A673 (cell line): ENCODE measurements around the gene PLOD3. TPM values are rescaled to one million over a fixed set of nuclear protein-coding genes. Genes with fewer than 3 reads are reported as not detected.

Experiments
- BruUV-seq: library from RNA; stranded (reverse); fragments of 400-500 nt; replicated peaks from 2 replicates; lab custom pipeline; 2021; lab: Mats Ljungman, UMichigan
- CTCF ChIA-PET: fragments of 300-600 bp; sonication (Branson Sonifier 250); formaldehyde crosslinking; loops from one replicate; lab custom pipeline; 2022; ENCODE audit warnings: antibody characterized with exemption; lab: Charles Lee
- POLR2A ChIA-PET: fragments of 300-600 bp; sonication (Branson Sonifier 250); formaldehyde crosslinking; loops from one replicate; lab custom pipeline; 2022; ENCODE audit warnings: antibody characterized with exemption; ENCODE audit not compliant: low non-redundant PET; lab: Charles Lee
- DNase-seq: peaks from one replicate; pipeline ENCODE4 v3.0.0-alpha.2; 2015; ENCODE audit warnings: low spot score
- H3K27ac ChIP-seq: fragments of 200-600 bp; sonication (generic); 2 replicates; pipeline ENCODE4 v1.5.1; 2016; ENCODE audit warnings: mixed run types, low read depth, mild to moderate bottlenecking, mixed read lengths, antibody characterized with exemption, low read length; ENCODE audit not compliant: poor library complexity, severe bottlenecking
- H3K27me3 ChIP-seq: fragments of 200-600 bp; sonication (generic); replicated peaks from 2 replicates; pipeline ENCODE4 v1.6.1; 2017; ENCODE audit warnings: mixed run types, low read depth, mild to moderate bottlenecking, mixed read lengths, antibody characterized with exemption, low read length; ENCODE audit not compliant: insufficient read depth, poor library complexity
- H3K36me3 ChIP-seq: fragments of 200-600 bp; sonication (generic); 2 replicates; pipeline ENCODE4 v1.6.1; 2016; ENCODE audit warnings: mixed run types, mild to moderate bottlenecking, mixed read lengths, antibody characterized with exemption, low read length; ENCODE audit not compliant: insufficient read depth, poor library complexity, severe bottlenecking
- H3K4me1 ChIP-seq: fragments of 200-600 bp; sonication (generic); 2 replicates; pipeline ENCODE4 v1.6.1; 2017; ENCODE audit warnings: mixed run types, mild to moderate bottlenecking, mixed read lengths, antibody characterized with exemption, low read length; ENCODE audit not compliant: insufficient read depth, poor library complexity, severe bottlenecking
- H3K4me3 ChIP-seq: fragments of 200-600 bp; sonication (generic); 2 replicates; pipeline ENCODE4 v1.5.1; 2016; ENCODE audit warnings: low read depth, mixed run types, mild to moderate bottlenecking, mixed read lengths, low read length; ENCODE audit not compliant: poor library complexity, severe bottlenecking
- H3K9me3 ChIP-seq: fragments of 200-600 bp; sonication (generic); 2 replicates; pipeline ENCODE4 v1.6.1; 2016; ENCODE audit warnings: mixed run types, low read depth, mild to moderate bottlenecking, mixed read lengths, antibody characterized with exemption, low read length; ENCODE audit not compliant: poor library complexity, severe bottlenecking
- CTCF ChIP-seq: fragments of 300-800, 200-600 bp; sonication (generic); conservative IDR thresholded peaks from 2 replicates; pipeline ENCODE4 v1.5.1; 2017; ENCODE audit warnings: low read depth, mild to moderate bottlenecking, antibody characterized with exemption, low read length, moderate library complexity, mixed read lengths
- EZH2 ChIP-seq: fragments of 200-600 bp; sonication (generic); IDR thresholded peaks from 2 replicates; pipeline ENCODE4 v1.6.1; 2017; ENCODE audit warnings: borderline replicate concordance, low read depth, mild to moderate bottlenecking, mixed read lengths, antibody characterized with exemption, low read length; ENCODE audit not compliant: poor library complexity, severe bottlenecking
- intact Hi-C: fragments of 100-400 bp; cut with micrococcal nuclease; formaldehyde crosslinking; loops from one replicate; pipeline ENCODE4 v1.10.0; 2022; ENCODE audit not compliant: unreplicated experiment
- total RNA-seq: library from RNA; stranded (reverse); gene quantifications from 2 replicates; pipeline ENCODE4 v1.2.3, GENCODE V29; 2021

PLOD3 gene
- total RNA-seq, 1 experiment from 2014 or later: 84.1 TPM

DNA sequence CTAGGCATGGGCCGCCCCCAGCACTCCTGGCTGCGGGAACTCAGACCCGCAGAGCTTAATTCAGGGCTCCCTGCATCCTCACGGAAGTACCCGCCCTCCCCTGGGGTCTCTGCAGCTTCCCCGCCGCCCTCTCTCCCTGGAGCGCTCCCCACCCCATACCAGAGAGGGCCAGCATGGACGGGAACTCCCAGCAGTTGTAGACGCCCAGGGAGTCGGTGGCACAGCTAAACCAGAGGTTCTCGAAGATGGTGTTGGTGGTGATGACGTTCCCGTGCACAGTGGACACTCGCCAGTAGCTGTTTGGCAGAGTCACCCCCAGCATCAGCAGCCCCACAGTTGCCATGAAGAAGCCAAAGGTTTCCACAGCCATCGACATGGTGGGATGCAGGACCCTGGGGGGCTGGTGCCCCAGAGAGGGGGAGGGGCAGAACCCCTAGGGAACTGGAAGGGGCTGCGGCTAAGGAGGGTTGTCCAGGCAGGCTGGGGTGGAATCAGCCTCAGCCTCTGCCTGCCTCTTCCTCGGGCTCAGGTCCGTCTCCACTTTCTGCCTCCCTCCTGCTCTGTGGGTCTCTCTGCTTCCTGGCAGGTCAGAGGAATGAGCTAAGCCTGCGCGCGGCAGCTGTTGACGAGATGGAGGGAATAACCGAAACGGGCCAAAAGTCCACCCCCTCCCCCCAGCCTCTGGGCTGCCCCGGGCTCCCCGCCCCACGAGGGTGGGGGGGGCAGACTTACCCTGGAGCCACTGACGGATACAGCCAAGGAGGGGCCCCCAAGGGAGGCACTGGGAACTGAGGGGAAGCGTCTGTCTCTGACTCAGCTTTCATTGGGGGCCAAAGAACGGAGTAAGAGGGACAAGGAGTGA lies 20.1 kb upstream of the PLOD3 start, which contains the start of gene CLDN15:
Gene CLDN15, minus strand, starts transcription at position 597 of the 862 bp plus-strand sequence. Its CDS starts 221 bp downstream, at position 376.
- TF ChIP-seq EZH2: no peak
- TF ChIP-seq CTCF: no peak
- Histone ChIP-seq H3K27ac (no peak within 1 kb of the TSS), H3K4me1 (no peaks in the 10 kb centered on the region), H3K9me3 (no peaks in the 10 kb centered on the region), H3K4me3 (no peak within 1 kb of the TSS), H3K36me3 (peaks cover 6% of the 10 kb centered on the region), H3K27me3 (no peaks in the 10 kb centered on the region)
- ChIA-PET CTCF (no interaction called here), POLR2A (no interaction called here)
- DNase-seq: no peak
- no TSS peak for BruUV-seq
- intact Hi-C loops: no loop called here

- no peak for DNase-seq
- POLR2A ChIA-PET: no interaction called here
These were observed 19.0 kb upstream of the PLOD3 start for GRCh38 chr7:101236292-101236835.

DNA sequence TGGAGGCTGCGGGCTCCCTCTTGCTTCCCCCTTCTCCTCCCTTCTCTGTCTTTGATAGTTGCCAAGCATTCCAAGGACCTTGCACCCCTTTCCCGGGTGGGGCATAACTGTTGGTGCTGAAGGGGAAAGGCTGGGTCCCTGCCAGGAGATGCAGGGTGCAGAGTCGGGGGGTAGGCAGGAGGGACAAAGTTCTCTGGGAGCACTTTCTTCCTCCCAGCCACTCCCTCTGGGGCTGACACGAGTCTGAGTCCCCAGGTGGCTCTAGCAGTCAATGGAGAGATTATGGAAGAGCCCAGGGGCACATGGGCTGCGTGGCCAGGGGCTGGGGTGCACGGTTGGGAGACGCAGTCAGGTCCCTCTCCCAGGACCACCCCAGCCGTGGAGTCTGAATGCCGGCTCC lies 18.1 kb upstream of the PLOD3 start:
- Histone ChIP-seq H3K27ac (no peak overlapping the region), H3K27me3 (no peaks in the 10 kb centered on the region), H3K4me1 (no peaks in the 10 kb centered on the region), H3K9me3 (no peaks in the 10 kb centered on the region), H3K36me3 (peaks cover 6% of the 10 kb centered on the region), H3K4me3 (no peak overlapping the region)
- intact Hi-C loops: no loop called here
- ChIA-PET POLR2A (no interaction called here), CTCF (interaction anchor here (0.8 kb wide), 1 partner anchor 18 kb away, joined by 3 read pairs; the partner anchor contains the start of gene PLOD3)
- no TSS peak for BruUV-seq
- no peak for DNase-seq
- TF ChIP-seq EZH2 (no peak), CTCF (no peak)

More at GRCh38 chr7:101236292-101236835, 19.0 kb upstream of the PLOD3 start:
- Histone ChIP-seq H3K4me3 (no peak overlapping the region), H3K27ac (no peak overlapping the region), H3K36me3 (peaks cover 6% of the 10 kb centered on the region), H3K9me3 (no peaks in the 10 kb centered on the region), H3K4me1 (no peaks in the 10 kb centered on the region), H3K27me3 (no peaks in the 10 kb centered on the region)
- CTCF ChIA-PET: no interaction called here
- TF ChIP-seq EZH2: no peak
- TF ChIP-seq CTCF: no peak
- intact Hi-C loops: no loop called here
- BruUV-seq: no TSS peak
